Upper lobe of left lung (tissue), 6 donors: Measurements from ENCODE around the gene EDEM2. TPM values are rescaled to one million over a fixed set of nuclear protein-coding genes. Genes with fewer than 3 reads are reported as not detected.
"Not testable (repeated sequence)": the region's sequence is repeated elsewhere in the genome, so short reads cannot be mapped to it uniquely, and the experiment has no call there.

Experiments used
- ATAC-seq, 2 donors: fragments of 200-7000 bp; cut with Tn5 transposase; one replicate each; pipeline ENCODE4 v1.9.1; 2022; ENCODE audit warnings: mild to moderate bottlenecking in 2 of 2, moderate library complexity in 2 of 2; ENCODE audit not compliant: low FRiP score in 2 of 2
- DNase-seq, 2 donors: peaks; one replicate each; pipeline ENCODE4 v3.0.0-alpha.2; 2019 to 2020
- H3K27ac ChIP-seq, 4 donors: fragments of 200-600 bp; sonication (generic); one replicate each; pipeline ENCODE4 v1.5.1; 2016 to 2019
- H3K27me3 ChIP-seq, 4 donors: fragments of 200-600 bp; sonication (generic); one replicate each; pipeline ENCODE4 v1.5.1; 2017 to 2019
- H3K36me3 ChIP-seq, 4 donors: fragments of 200-600 bp; sonication (generic); one replicate each; pipeline ENCODE4 v1.5.1; 2016 to 2019
- H3K4me1 ChIP-seq, 4 donors: fragments of 200-600 bp; sonication (generic); one replicate each; pipeline ENCODE4 v1.5.1; 2018 to 2019
- H3K4me3 ChIP-seq, 4 donors: fragments of 200-600 bp; sonication (generic); one replicate each; pipeline ENCODE4 v1.5.1; 2017 to 2019; ENCODE audit warnings: mild to moderate bottlenecking in 2 of 4, moderate library complexity in 1 of 4
- H3K9me3 ChIP-seq, 4 donors: fragments of 200-600 bp; sonication (generic); one replicate each; pipeline ENCODE4 v1.5.1; 2018 to 2019
- EP300 ChIP-seq, 4 donors: sonication (generic); formaldehyde crosslinking; IDR thresholded peaks; one replicate each; pipeline ENCODE4 v1.5.1; 2017; ENCODE audit warnings: antibody characterized with exemption in 4 of 4, control low read depth in 2 of 4
- POLR2A ChIP-seq, 4 donors: fragments of 450-650 bp; IDR thresholded peaks; one replicate each; pipeline ENCODE4 v1.5.1; 2016 to 2017; ENCODE audit warnings: antibody characterized with exemption in 4 of 4, mild to moderate bottlenecking in 2 of 4
- POLR2AphosphoS5 ChIP-seq, 2 donors: sonication (generic); formaldehyde crosslinking; IDR thresholded peaks; one replicate each; pipeline ENCODE4 v1.5.1; 2017; ENCODE audit warnings: antibody characterized with exemption in 2 of 2
- WGBS, 2 donors: methylation state at CpG; one replicate each; pipeline ENCODE4 v1.1.5; 2017 to 2018; 5-methylcytosine and 5-hydroxymethylcytosine counted together
- total RNA-seq, 6 donors: library from RNA; depleted of rRNA in 4 of 6; stranded (reverse); fragments of >200 nt in 4 of 6; gene quantifications; one replicate each; pipeline versions ENCODE4 v1.1.0 to v1.2.1, GENCODE V29; 2016 to 2021
- TF ChIP-seq, protein P1 (sequence below), 6 experiments: fragments of 450-650 bp in 4 of 6; fragments of 200-600 bp in 2 of 6; sonication (generic) in 2 of 6; IDR thresholded peaks; one replicate each; pipeline ENCODE4 v1.5.1; 2016 to 2019; ENCODE audit warnings: antibody characterized with exemption in 6 of 6
- donor health status: DM: no; HTN: no; CAD: no; lungs with moderate emphysema.
- donor health status: DM: no; HTN: yes; CAD: no; lungs with severe emphysema.

Gene EDEM2
- 10 to 100 TPM; 22.0 to 46.2 (median 35.6) TPM for total RNA-seq

DNA sequence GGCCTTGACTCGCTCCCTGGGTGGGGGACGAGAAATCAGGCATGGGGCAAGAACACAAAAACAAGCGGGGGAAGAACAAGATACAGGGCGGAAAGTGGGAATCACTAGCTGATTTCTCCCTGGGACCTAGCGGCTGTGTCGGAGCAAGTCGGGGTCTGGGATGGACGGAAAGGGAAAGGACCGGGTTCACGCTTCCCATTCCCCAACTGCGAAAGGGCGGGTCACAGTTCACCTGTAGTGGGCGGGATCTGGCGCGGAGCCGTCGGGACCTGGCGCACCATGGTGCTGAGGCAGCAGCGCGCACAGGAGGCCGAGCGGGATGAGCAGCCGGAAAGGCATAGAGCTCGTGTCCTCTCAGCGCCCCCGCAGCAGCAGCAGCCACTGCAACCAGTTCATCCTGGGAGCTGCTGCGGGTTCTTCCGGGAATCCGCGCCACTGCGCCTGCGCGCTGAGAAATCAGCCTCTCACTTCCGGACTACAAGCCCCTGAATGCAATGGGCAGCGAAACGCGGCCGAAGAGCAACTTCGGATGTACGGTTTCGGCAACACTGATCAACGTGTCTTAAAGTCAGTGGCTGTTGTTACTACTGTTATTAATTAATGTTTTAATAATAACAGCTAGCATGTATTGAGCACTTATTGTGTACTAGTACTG lies at the start of gene EDEM2:
EDEM2 (minus strand) TSS at position 417 of the 655 bp plus-strand sequence; CDS start at position 339, 78 bp downstream.
- DNase-seq (peak; percentile 94 to 99), ATAC-seq (peak; percentile 93 to 96)
- Histone ChIP-seq H3K4me1 (peaks cover 27 to 37% (median 32%) of the 10 kb centered on the region in 4 donors), H3K36me3 (peaks cover 2 to 23% (median 11%) of the 10 kb centered on the region in 4 donors), H3K4me3 (peak within 1 kb of the TSS; percentile 48 to 94 (median 80)), H3K27ac (peak within 1 kb of the TSS; percentile 81 to 94 (median 87)), H3K9me3 (no peaks in the 10 kb centered on the region), H3K27me3 (no peaks in the 10 kb centered on the region)
- 0 to 1% methylated on average over 13 to 28 of the region's 42 CpGs for WGBS, 2 donors
- TF ChIP-seq POLR2AphosphoS5 (IDR thresholded peaks at IDR 0.05) (peak; percentile 82 to 89), EP300 (IDR thresholded peaks at IDR 0.05) (no peak), POLR2A (IDR thresholded peaks at IDR 0.05) (peak in 2 of 4 donors; percentile 69 to 85)
- TF ChIP-seq, protein P1, sequence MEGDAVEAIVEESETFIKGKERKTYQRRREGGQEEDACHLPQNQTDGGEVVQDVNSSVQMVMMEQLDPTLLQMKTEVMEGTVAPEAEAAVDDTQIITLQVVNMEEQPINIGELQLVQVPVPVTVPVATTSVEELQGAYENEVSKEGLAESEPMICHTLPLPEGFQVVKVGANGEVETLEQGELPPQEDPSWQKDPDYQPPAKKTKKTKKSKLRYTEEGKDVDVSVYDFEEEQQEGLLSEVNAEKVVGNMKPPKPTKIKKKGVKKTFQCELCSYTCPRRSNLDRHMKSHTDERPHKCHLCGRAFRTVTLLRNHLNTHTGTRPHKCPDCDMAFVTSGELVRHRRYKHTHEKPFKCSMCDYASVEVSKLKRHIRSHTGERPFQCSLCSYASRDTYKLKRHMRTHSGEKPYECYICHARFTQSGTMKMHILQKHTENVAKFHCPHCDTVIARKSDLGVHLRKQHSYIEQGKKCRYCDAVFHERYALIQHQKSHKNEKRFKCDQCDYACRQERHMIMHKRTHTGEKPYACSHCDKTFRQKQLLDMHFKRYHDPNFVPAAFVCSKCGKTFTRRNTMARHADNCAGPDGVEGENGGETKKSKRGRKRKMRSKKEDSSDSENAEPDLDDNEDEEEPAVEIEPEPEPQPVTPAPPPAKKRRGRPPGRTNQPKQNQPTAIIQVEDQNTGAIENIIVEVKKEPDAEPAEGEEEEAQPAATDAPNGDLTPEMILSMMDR (IDR thresholded peaks at IDR 0.05), result peak in 1 of 6 experiments; percentile 8

DNA sequence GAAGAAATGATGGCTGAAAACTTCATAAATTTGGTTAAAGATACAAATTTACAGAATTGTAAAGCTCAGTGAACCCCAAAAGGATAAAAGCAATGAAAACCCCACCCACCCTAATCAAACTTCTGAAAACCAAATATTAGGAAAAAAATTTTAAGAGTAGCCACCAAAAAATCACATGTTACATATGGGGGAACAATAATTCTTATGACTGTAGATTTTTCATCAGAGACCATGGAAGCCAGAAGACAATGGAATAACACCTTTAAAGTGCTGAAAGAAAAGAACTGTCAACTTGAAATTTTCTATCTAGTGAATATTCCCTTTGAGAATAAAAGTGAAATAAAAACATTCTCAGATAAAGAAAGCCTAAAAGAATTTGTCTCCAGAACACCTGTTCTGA lies 49.2 kb upstream of the EDEM2 start:
- Histone ChIP-seq H3K36me3 (no peaks in the 10 kb centered on the region), H3K27ac (no peak overlapping the region), H3K27me3 (no peaks in the 10 kb centered on the region), H3K4me1 (peaks cover 0 to 14% (median 8%) of the 10 kb centered on the region in 4 donors), H3K9me3 (peaks cover 0 to 20% (median 12%) of the 10 kb centered on the region in 4 donors), H3K4me3 (no peak overlapping the region)
- no peak for TF ChIP-seq EP300 (IDR thresholded peaks at IDR 0.05)
- TF ChIP-seq, protein P1 (IDR thresholded peaks at IDR 0.05), result no peak
- no peak for TF ChIP-seq POLR2A (IDR thresholded peaks at IDR 0.05)
- no peak for TF ChIP-seq POLR2AphosphoS5 (IDR thresholded peaks at IDR 0.05)
- DNase-seq, result no peak
- no peak for ATAC-seq

- H3K4me3 ChIP-seq, result not testable (repeated sequence)
These were observed 46.1 kb upstream of the EDEM2 start for GRCh38 chr20:35193031-35193791.

DNA sequence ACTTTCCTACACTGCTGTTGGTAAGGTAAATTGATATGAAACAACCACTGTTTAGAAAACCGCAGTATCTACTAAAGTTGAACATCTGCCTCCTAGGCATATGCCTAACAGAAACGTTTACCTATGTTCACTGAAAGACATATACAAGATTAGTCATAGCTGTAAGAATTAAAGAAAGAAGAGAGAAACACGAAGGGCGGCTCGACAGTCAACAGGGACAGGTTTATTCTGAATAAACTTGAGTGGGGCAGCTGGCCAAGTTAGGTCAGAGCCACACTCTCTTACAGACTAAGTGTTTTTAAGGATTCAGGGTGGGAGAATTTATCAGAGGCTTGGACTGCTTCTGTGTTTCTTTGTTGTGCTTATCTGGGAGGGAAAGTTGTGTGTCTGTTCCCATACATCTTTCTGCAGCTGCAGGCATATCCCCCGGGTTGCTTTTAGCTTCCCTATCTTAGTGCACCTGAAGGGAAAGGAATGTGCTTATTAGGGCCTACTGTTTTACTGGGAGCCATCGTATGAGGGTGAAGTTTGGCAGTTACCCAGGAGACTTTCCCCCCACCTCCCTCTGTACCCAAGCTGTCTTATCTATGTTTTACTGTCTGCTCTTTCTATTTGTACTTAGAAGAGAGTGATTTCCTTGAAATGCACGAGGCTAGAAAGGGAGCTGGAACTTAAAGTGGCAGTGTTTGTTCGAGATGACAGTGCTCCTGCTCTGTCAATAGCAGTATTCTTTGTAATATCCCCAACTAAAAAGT lies 45.2 kb upstream of the EDEM2 start:
- Histone ChIP-seq H3K27ac (no peak overlapping the region), H3K9me3 (peaks cover 0 to 9% (median 4%) of the 10 kb centered on the region in 4 donors), H3K27me3 (no peaks in the 10 kb centered on the region), H3K4me3 (no peak overlapping the region), H3K4me1 (peaks cover 0 to 19% (median 17%) of the 10 kb centered on the region in 4 donors), H3K36me3 (no peaks in the 10 kb centered on the region)
- WGBS, 2 donors, result 37 to 44% methylated on average over 9 of the region's 9 CpGs
- ATAC-seq, result no peak
- TF ChIP-seq POLR2AphosphoS5 (IDR thresholded peaks at IDR 0.05) (no peak), EP300 (IDR thresholded peaks at IDR 0.05) (no peak), POLR2A (IDR thresholded peaks at IDR 0.05) (no peak)
- TF ChIP-seq, protein P1 (IDR thresholded peaks at IDR 0.05), result no peak
- DNase-seq, result no peak

More at GRCh38 chr20:35193031-35193791, 46.1 kb upstream of the EDEM2 start:
- not testable (repeated sequence) for ATAC-seq, H3K27ac ChIP-seq, DNase-seq, H3K36me3 ChIP-seq, H3K27me3 ChIP-seq
- WGBS, 2 donors, result 89 to 92% methylated on average over 9 of the region's 9 CpGs
- Histone ChIP-seq H3K9me3 (peaks cover 0 to 10% (median 4%) of the 10 kb centered on the region in 4 donors), H3K4me1 (peaks cover 0 to 15% (median 13%) of the 10 kb centered on the region in 4 donors)
